ENCODE measurements around the gene ANKRD63. TPM values are rescaled to one million over a fixed set of nuclear protein-coding genes. Genes with fewer than 3 reads are reported as not detected.

ANKRD63 gene
- total and polyA plus RNA-seq, 2 of the 13 experiments (the other 11 are each of a cell fraction or from before 2014, with no cell fraction given), result not detected

DNA sequence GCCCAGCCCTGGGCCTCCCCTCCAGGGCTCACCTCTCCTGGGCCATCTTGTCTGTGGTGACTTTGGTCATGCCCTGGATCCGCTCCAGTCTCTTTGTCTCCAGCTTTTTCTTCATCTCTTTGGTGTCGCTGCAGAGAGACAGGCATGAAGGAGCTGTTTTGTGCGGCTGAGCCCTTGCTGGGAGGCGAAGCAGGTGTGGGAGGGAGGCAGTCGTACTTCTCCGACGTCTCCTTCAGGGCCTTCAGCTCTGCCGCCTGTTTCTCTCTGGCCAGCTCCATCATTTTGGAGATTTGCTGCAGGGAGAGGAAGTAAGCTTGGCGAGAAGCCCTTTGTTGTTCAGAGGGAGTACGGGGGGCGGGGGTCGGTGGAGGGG, 7.7 kb upstream of the ANKRD63 start:
- no peak for DNase-seq (ENCODE audit: low spot score)
- H2AFZ ChIP-seq (ENCODE audit: low read length), result no peak overlapping the region
- H3K9me3 ChIP-seq (ENCODE audit: low read length), result no peaks in the 10 kb centered on the region
- CTCF ChIA-PET (ENCODE audit: low intra/inter-chr PET ratio, low total read pairs), result no interaction called here
- no peaks in the 10 kb centered on the region for H4K20me1 ChIP-seq (ENCODE audit: insufficient read depth, low read length)
- 45% methylated on average over 10 of the region's 12 CpGs for WGBS (ENCODE audit: low lambda C conversion rate)
- no peaks in the 10 kb centered on the region for H3K36me3 ChIP-seq (replicated peaks in 1 of 2; ENCODE audit: control insufficient read depth in 1 of 2, insufficient read depth in 2 of 2, low read length in 2 of 2)
- FAIRE-seq, result no peak
- intact Hi-C loops (cut with micrococcal nuclease; ENCODE audit: unreplicated experiment), result no loop called here
- peaks cover 23 to 97% of the 10 kb centered on the region in 2 experiments for H3K27me3 ChIP-seq (ENCODE audit: control insufficient read depth in 1 of 2, insufficient read depth in 2 of 2, low read length in 2 of 2)
- ATAC-seq, result no peak
- BruUV-seq (replicated peaks), result no TSS peak
- H3K79me2 ChIP-seq (ENCODE audit: insufficient read depth, low read length), result no peaks in the 10 kb centered on the region
- peaks cover 10% of the 10 kb centered on the region; the same call in 1 of the 2 replicates for H3K4me1 ChIP-seq (ENCODE audit: insufficient read depth, low read length)
- no peak overlapping the region for H3K4me2 ChIP-seq (ENCODE audit: low read depth, low read length)
- no peak overlapping the region for H3K27ac ChIP-seq (ENCODE audit: extremely low read length, insufficient read depth, low read length)
- H3K4me3 ChIP-seq (replicated peaks in 1 of 3; ENCODE audit: insufficient read depth in 1 of 3, low read depth in 2 of 3, low read length in 3 of 3), result no peak overlapping the region
- H3K9ac ChIP-seq (ENCODE audit: insufficient read depth, low read depth, low read length), result no peak overlapping the region
- in situ Hi-C loops (cut with HindIII; ENCODE audit: extremely low pct_ligation_motif_present, low pct_unique_long_range_greater_than_20kb), result no loop called here
- POLR2A ChIA-PET, result interaction anchor here (1.4 kb wide), 1 partner anchor 49 kb away, joined by 5 read pairs; no protein-coding TSS in a partner anchor
- TF ChIP-seq ZSCAN25 (CRISPR knock-in tag; IDR thresholded peaks at IDR 0.05), result no peak
- TF ChIP-seq, protein P1, sequence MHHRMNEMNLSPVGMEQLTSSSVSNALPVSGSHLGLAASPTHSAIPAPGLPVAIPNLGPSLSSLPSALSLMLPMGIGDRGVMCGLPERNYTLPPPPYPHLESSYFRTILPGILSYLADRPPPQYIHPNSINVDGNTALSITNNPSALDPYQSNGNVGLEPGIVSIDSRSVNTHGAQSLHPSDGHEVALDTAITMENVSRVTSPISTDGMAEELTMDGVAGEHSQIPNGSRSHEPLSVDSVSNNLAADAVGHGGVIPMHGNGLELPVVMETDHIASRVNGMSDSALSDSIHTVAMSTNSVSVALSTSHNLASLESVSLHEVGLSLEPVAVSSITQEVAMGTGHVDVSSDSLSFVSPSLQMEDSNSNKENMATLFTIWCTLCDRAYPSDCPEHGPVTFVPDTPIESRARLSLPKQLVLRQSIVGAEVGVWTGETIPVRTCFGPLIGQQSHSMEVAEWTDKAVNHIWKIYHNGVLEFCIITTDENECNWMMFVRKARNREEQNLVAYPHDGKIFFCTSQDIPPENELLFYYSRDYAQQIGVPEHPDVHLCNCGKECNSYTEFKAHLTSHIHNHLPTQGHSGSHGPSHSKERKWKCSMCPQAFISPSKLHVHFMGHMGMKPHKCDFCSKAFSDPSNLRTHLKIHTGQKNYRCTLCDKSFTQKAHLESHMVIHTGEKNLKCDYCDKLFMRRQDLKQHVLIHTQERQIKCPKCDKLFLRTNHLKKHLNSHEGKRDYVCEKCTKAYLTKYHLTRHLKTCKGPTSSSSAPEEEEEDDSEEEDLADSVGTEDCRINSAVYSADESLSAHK (CRISPR knock-in tag; IDR thresholded peaks at IDR 0.05; ENCODE audit: borderline replicate concordance), result no peak
- no peak for TF ChIP-seq STAG1 (CRISPR knock-in tag; IDR thresholded peaks at IDR 0.05)
- TF ChIP-seq, protein P2, sequence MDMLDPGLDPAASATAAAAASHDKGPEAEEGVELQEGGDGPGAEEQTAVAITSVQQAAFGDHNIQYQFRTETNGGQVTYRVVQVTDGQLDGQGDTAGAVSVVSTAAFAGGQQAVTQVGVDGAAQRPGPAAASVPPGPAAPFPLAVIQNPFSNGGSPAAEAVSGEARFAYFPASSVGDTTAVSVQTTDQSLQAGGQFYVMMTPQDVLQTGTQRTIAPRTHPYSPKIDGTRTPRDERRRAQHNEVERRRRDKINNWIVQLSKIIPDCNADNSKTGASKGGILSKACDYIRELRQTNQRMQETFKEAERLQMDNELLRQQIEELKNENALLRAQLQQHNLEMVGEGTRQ (IDR thresholded peaks at IDR 0.05; ENCODE audit: low read depth, low read length), result no peak
- TF ChIP-seq, protein P2 (CRISPR knock-in tag; IDR thresholded peaks at IDR 0.05; ENCODE audit: borderline replicate concordance), result no peak
- TF ChIP-seq, protein P3, sequence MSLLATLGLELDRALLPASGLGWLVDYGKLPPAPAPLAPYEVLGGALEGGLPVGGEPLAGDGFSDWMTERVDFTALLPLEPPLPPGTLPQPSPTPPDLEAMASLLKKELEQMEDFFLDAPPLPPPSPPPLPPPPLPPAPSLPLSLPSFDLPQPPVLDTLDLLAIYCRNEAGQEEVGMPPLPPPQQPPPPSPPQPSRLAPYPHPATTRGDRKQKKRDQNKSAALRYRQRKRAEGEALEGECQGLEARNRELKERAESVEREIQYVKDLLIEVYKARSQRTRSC (CRISPR knock-in tag; IDR thresholded peaks at IDR 0.05; ENCODE audit: low read depth), result no peak
- TF ChIP-seq ARNT (IDR thresholded peaks at IDR 0.05), result no peak
- TF ChIP-seq, protein P4, sequence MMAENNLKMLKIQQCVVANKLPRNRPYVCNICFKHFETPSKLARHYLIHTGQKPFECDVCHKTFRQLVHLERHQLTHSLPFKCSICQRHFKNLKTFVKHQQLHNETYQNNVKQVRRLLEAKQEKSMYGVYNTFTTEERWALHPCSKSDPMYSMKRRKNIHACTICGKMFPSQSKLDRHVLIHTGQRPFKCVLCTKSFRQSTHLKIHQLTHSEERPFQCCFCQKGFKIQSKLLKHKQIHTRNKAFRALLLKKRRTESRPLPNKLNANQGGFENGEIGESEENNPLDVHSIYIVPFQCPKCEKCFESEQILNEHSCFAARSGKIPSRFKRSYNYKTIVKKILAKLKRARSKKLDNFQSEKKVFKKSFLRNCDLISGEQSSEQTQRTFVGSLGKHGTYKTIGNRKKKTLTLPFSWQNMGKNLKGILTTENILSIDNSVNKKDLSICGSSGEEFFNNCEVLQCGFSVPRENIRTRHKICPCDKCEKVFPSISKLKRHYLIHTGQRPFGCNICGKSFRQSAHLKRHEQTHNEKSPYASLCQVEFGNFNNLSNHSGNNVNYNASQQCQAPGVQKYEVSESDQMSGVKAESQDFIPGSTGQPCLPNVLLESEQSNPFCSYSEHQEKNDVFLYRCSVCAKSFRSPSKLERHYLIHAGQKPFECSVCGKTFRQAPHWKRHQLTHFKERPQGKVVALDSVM (CRISPR knock-in tag; IDR thresholded peaks at IDR 0.05), result no peak
- no peak for TF ChIP-seq ZSCAN20 (CRISPR knock-in tag; IDR thresholded peaks at IDR 0.05; ENCODE audit: borderline replicate concordance)
- TF ChIP-seq ELF1 (CRISPR knock-in tag; IDR thresholded peaks at IDR 0.05), result no peak
- TF ChIP-seq ATF7-NPFF (CRISPR knock-in tag; IDR thresholded peaks at IDR 0.05; ENCODE audit: low read depth), result no peak
- no peak for TF ChIP-seq ZBTB21 (CRISPR knock-in tag; IDR thresholded peaks at IDR 0.05)
- TF ChIP-seq, protein P5, sequence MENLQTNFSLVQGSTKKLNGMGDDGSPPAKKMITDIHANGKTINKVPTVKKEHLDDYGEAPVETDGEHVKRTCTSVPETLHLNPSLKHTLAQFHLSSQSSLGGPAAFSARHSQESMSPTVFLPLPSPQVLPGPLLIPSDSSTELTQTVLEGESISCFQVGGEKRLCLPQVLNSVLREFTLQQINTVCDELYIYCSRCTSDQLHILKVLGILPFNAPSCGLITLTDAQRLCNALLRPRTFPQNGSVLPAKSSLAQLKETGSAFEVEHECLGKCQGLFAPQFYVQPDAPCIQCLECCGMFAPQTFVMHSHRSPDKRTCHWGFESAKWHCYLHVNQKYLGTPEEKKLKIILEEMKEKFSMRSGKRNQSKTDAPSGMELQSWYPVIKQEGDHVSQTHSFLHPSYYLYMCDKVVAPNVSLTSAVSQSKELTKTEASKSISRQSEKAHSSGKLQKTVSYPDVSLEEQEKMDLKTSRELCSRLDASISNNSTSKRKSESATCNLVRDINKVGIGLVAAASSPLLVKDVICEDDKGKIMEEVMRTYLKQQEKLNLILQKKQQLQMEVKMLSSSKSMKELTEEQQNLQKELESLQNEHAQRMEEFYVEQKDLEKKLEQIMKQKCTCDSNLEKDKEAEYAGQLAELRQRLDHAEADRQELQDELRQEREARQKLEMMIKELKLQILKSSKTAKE (CRISPR knock-in tag; IDR thresholded peaks at IDR 0.05; ENCODE audit: borderline replicate concordance), result no peak
- no peak for TF ChIP-seq ZNF670 (CRISPR knock-in tag; IDR thresholded peaks at IDR 0.05; ENCODE audit: borderline replicate concordance)
- no peak for TF ChIP-seq TEAD3 (CRISPR knock-in tag; optimal IDR thresholded peaks at IDR 0.05; ENCODE audit: borderline replicate concordance)
- no peak for TF ChIP-seq TAF15 (IDR thresholded peaks at IDR 0.05; ENCODE audit: low read depth, low read length, poor library complexity, severe bottlenecking)
